Right lobe of liver (tissue), 6 donors: Measurements from ENCODE around the gene MTHFD2. TPM values are rescaled to one million over a fixed set of nuclear protein-coding genes. Genes with fewer than 3 reads are reported as not detected.
"Not testable (repeated sequence)": the region's sequence is repeated elsewhere in the genome, so short reads cannot be mapped to it uniquely, and the experiment has no call there.

Experiments used
- ATAC-seq, 4 donors: fragments of 200-7000 bp; cut with Tn5 transposase; one replicate each; pipeline ENCODE4 v1.9.1; 2020; ENCODE audit warnings: mild to moderate bottlenecking in 4 of 4, moderate library complexity in 4 of 4
- DNase-seq, 3 donors: peaks; one replicate each; pipeline ENCODE4 v3.0.0-alpha.2; 2020
- H3K27ac ChIP-seq, 3 donors: fragments of 200-600 bp; one replicate each; pipeline ENCODE4 v1.8.0; 2022
- H3K27me3 ChIP-seq, 2 donors: fragments of 200-600 bp; one replicate each; pipeline ENCODE4 v1.8.0; 2022
- H3K36me3 ChIP-seq, 4 donors: fragments of 200-600 bp; sonication (generic) in 1 of 4; one replicate each; pipeline versions ENCODE4 v1.5.1 to v1.8.0; 2017 to 2022; ENCODE audit warnings: control low read depth in 1 of 4
- H3K4me1 ChIP-seq, 4 donors: fragments of 200-600 bp; sonication (generic) in 1 of 4; one replicate each; pipeline versions ENCODE4 v1.5.1 to v1.8.0; 2017 to 2022; ENCODE audit warnings: control low read depth in 1 of 4
- H3K4me3 ChIP-seq, 3 donors: fragments of 200-600 bp; one replicate each; pipeline ENCODE4 v1.8.0; 2022
- H3K9me3 ChIP-seq, 4 donors: fragments of 200-600 bp; sonication (generic) in 1 of 4; one replicate each; pipeline versions ENCODE4 v1.5.1 to v1.8.0; 2017 to 2022; ENCODE audit warnings: control low read depth in 1 of 4
- POLR2A ChIP-seq: fragments of 450-650 bp; IDR thresholded peaks from one replicate; pipeline ENCODE4 v1.6.1; 2017; ENCODE audit warnings: antibody characterized with exemption, mild to moderate bottlenecking
- WGBS: methylation state at CpG from one replicate; pipeline ENCODE4 v1.1.6; 2018; ENCODE audit warnings: low coverage, low lambda C conversion rate; ENCODE audit not compliant: insufficient coverage; ENCODE audit errors: missing lambda C conversion rate; 5-methylcytosine and 5-hydroxymethylcytosine counted together
- intact Hi-C, 2 donors: fragments of 100-400 bp; cut with DNase I; formaldehyde crosslinking; loops; one replicate each; pipeline versions ENCODE4 v1.11.2 to v1.14.1; 2022
- total RNA-seq, 6 experiments: library from RNA; depleted of rRNA in 2 of 6; stranded (reverse); fragments of >200 nt in 2 of 6; fragmentation: NEBNext Ultra II Directional in 3 of 6; extraction: Animal tissue kit (Norgen Biotek cat#: 25700) in 3 of 6; gene quantifications; one replicate each; pipeline versions ENCODE4 v1.1.0 to v1.2.4, GENCODE V29; 2016 to 2023
- TF ChIP-seq, protein P1 (sequence below), 4 donors: fragments of 200-600 bp in 3 of 4; fragments of 450-650 bp in 1 of 4; IDR thresholded peaks; one replicate each; pipeline versions ENCODE4 v1.5.1 to v1.8.0; 2016 to 2022; ENCODE audit warnings: antibody characterized with exemption in 4 of 4, mild to moderate bottlenecking in 2 of 4
- donor health status: DM: no; HTN: yes; CAD: no.
- donor health status: DM: no; HTN: no; CAD: no.
- donor health status: DM: no; HTN: no; CAD: no.
- donor health status: DM: no; HTN: yes; CAD: no.
- donor health status: DM: no; HTN: yes; CAD: no.

The MTHFD2 gene
- total RNA-seq, 6 experiments from 2014 or later, result 0.31 to 7.4 (median 2.0) TPM

DNA sequence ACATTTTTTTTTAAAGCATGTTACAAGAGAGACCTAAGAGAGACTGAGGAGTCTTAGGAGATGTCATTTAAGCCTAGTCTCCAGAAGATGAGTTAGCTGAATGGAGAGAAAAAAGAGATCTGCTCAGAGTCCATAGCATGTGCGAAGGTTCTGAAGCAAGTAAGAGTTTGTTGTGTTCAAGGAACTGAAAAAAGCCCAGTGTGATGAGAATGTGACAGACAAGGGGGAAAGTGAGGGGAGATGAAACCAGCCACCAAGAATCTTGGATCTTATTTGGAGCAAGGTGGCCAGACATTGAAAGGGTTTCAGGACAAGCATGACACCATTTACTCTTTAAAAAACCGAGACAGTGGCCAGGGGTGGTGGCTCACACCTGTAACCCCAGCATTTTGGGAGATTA is 14.5 kb upstream of the MTHFD2 start:
- intact Hi-C loops, result no loop called here
- Histone ChIP-seq H3K36me3 (no peaks in the 10 kb centered on the region), H3K27me3 (no peaks in the 10 kb centered on the region), H3K4me1 (peaks cover 0 to 4% (median 0%) of the 10 kb centered on the region in 4 donors), H3K4me3 (no peak overlapping the region), H3K27ac (no peak overlapping the region), H3K9me3 (no peaks in the 10 kb centered on the region)
- ATAC-seq (no peak), DNase-seq (no peak)
- TF ChIP-seq POLR2A, result no peak
- TF ChIP-seq, protein P1, sequence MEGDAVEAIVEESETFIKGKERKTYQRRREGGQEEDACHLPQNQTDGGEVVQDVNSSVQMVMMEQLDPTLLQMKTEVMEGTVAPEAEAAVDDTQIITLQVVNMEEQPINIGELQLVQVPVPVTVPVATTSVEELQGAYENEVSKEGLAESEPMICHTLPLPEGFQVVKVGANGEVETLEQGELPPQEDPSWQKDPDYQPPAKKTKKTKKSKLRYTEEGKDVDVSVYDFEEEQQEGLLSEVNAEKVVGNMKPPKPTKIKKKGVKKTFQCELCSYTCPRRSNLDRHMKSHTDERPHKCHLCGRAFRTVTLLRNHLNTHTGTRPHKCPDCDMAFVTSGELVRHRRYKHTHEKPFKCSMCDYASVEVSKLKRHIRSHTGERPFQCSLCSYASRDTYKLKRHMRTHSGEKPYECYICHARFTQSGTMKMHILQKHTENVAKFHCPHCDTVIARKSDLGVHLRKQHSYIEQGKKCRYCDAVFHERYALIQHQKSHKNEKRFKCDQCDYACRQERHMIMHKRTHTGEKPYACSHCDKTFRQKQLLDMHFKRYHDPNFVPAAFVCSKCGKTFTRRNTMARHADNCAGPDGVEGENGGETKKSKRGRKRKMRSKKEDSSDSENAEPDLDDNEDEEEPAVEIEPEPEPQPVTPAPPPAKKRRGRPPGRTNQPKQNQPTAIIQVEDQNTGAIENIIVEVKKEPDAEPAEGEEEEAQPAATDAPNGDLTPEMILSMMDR (IDR thresholded peaks at IDR 0.05), result no peak
- WGBS, result 74% methylated on average over 2 of the region's 2 CpGs

DNA sequence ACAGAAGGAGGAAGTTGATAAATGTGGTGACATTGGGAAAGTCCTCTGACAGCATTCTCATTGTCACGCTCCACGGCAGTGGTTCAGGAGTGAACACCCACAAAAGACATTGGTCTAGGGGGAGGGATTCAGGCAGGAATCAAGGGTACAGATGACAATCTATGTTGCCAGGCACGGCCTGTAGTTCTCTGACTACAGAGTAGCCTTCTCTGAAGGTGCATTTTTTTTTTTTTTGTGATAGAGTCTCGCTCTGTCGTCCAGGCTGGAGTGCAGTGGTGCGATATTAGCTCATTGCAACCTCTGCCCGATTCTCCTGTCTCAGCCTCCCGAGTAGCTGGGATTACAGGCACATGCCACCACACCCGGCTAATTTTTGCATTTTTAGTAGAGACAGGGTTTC is 12.4 kb upstream of the MTHFD2 start:
- H3K27ac ChIP-seq, result no peak overlapping the region
- ATAC-seq, result peak; percentile 53 to 77 (median 72)
- intact Hi-C loops, result no loop called here
- no peak for TF ChIP-seq POLR2A
- TF ChIP-seq, protein P1 (IDR thresholded peaks at IDR 0.05), result no peak
- H3K4me3 ChIP-seq, result no peak overlapping the region
- no peaks in the 10 kb centered on the region for H3K27me3 ChIP-seq
- WGBS, result 61% methylated on average over 9 of the region's 9 CpGs
- no peaks in the 10 kb centered on the region for H3K9me3 ChIP-seq
- no peaks in the 10 kb centered on the region for H3K36me3 ChIP-seq
- DNase-seq, result peak in 1 of 3 donors; percentile 31
- H3K4me1 ChIP-seq, result no peaks in the 10 kb centered on the region

DNA sequence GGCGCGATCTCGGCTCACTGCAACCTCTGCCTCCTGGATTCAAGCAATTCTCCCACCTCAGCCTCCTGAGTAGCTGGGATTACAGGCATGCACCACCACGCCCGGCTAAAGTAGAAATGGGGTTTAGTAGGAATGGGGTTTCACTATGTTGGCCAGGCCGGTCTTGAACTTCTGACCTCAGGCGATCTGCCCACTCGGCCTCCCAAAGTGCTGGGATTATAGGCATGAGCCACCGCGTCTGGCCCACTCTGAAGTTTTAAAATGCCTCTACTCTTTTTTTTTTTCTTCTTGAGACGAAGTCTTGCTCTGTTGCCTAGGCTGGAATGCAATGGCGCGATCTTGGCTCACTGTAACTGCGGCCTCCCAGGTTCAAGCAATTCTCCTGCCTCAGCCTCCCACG is 11.7 kb upstream of the MTHFD2 start:
- H3K4me1 ChIP-seq, intact Hi-C loops, H3K4me3 ChIP-seq, H3K9me3 ChIP-seq, H3K27me3 ChIP-seq, H3K27ac ChIP-seq, ATAC-seq, H3K36me3 ChIP-seq, DNase-seq: not testable (repeated sequence)
- WGBS, result 90% methylated on average over 7 of the region's 15 CpGs

DNA sequence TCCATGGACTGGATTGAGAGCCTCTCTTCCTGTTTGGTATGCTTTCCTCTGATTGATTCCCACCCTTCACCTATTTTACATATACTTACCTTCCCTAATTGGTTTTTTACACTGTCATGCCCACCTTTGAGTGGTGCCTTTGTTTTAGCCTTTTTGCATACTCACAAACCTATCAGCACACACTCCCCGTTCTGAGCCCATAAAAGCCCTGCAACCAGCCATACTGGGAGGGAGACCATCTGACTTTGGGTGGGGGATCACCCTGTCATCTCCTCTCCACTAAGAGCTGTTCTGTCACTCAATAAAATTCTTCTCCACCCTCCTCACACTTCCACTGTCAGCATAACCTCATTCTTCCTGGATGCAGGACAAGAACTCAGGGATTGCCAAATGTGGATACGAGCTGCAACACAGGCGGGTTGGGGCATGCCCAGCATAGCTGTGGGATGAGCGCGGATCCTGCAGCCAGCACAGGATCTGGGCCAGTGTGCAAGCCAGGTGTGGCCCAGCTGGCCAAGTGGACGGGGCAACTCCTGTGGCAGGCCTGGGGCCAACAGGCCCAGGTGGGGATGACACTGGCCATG is 10.3 kb upstream of the MTHFD2 start:
- intact Hi-C loops, result no loop called here

DNA sequence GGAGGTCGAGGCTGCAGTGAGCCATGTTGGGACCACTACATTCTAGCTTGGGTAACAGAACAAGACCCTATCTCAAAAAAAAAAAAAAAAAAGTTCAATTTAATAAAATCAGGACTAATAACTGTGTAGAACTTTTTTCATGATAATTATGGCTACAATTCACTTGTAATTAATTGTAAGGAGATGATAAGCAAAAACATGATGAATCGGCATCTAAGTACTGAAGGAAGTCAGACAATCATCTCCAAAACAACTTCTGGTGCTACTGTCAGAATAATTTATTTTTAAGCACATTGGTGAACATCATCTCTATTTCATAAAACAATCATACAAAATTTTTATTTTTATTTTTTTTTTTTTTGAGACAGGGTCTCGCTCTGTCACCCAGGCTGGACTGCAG is 9.7 kb upstream of the MTHFD2 start:
- Histone ChIP-seq H3K27ac (no peak overlapping the region), H3K27me3 (no peaks in the 10 kb centered on the region), H3K36me3 (no peaks in the 10 kb centered on the region), H3K4me1 (no peaks in the 10 kb centered on the region), H3K4me3 (no peak overlapping the region), H3K9me3 (no peaks in the 10 kb centered on the region)
- TF ChIP-seq, protein P1 (IDR thresholded peaks at IDR 0.05), result no peak
- no peak for TF ChIP-seq POLR2A
- intact Hi-C loops, result no loop called here
- DNase-seq (no peak), ATAC-seq (no peak)
- 100% methylated on average over 2 of the region's 3 CpGs for WGBS

More for the DNA sequence above, 10.3 kb upstream of the MTHFD2 start:
- Histone ChIP-seq H3K4me3 (no peak overlapping the region), H3K27me3 (no peaks in the 10 kb centered on the region), H3K9me3 (no peaks in the 10 kb centered on the region), H3K4me1 (no peaks in the 10 kb centered on the region), H3K27ac (no peak overlapping the region), H3K36me3 (no peaks in the 10 kb centered on the region)
- WGBS, result 39% methylated on average over 6 of the region's 6 CpGs
- no peak for ATAC-seq
- DNase-seq, result no peak
- no peak for TF ChIP-seq POLR2A
- TF ChIP-seq, protein P1 (IDR thresholded peaks at IDR 0.05), result no peak
